Measurements from ENCODE around the gene ADAMTS18. TPM values are rescaled to one million over a fixed set of nuclear protein-coding genes. Genes with fewer than 3 reads are reported as not detected.

ADAMTS18 gene
- total and polyA plus RNA-seq, 2 of the 8 experiments (the other 6 are each of a cell fraction or from before 2014, with no cell fraction given), result 0.05 to 0.19 TPM

GRCh38 chr16:77364770-77365169 lies 70.1 kb downstream of the ADAMTS18 start:
- WGBS, 2 experiments (ENCODE audit: extremely low coverage in 1 of 2, insufficient coverage in 1 of 2, insufficient read length in 1 of 2, insufficient replicate concordance in 2 of 2, low coverage in 1 of 2, low lambda C conversion rate in 2 of 2, missing lambda C conversion rate in 1 of 2), result 71% methylated on average over 6 of the region's 6 CpGs; no CpG with 5 or more reads in 1 of the 2 experiments
- CTCF ChIA-PET (ENCODE audit: partially characterized antibody), result interaction anchor here (3.2 kb wide), 1 partner anchor 12 kb away, joined by 10 read pairs; no protein-coding TSS in a partner anchor
- H4K20me1 ChIP-seq (replicated peaks in 1 of 2; ENCODE audit: control insufficient read depth in 1 of 2, insufficient read depth in 2 of 2, low read length in 2 of 2), result no peaks in the 10 kb centered on the region
- H3K4ac ChIP-seq (replicated peaks; ENCODE audit: insufficient read length, low read depth, low read length), result no peak overlapping the region
- no peak overlapping the region for H2BK12ac ChIP-seq (ENCODE audit: low read depth, low read length)
- H2BK120ac ChIP-seq (replicated peaks; ENCODE audit: low read depth, low read length), result no peak overlapping the region
- H2BK15ac ChIP-seq (ENCODE audit: low read length), result no peak overlapping the region
- H2BK20ac ChIP-seq (ENCODE audit: low read length), result no peak overlapping the region
- no peaks in the 10 kb centered on the region for H3K9me3 ChIP-seq (ENCODE audit: insufficient read depth in 2 of 2, low read depth in 1 of 2, low read length in 1 of 2)
- no peak overlapping the region for H3K9ac ChIP-seq (replicated peaks in 1 of 4; ENCODE audit: extremely low read depth in 1 of 4, low read depth in 3 of 4, low read length in 3 of 4)
- no peaks in the 10 kb centered on the region for H3K79me1 ChIP-seq (ENCODE audit: low read depth, low read length)
- no peak overlapping the region for H2AFZ ChIP-seq (ENCODE audit: low read length)
- H3K36me3 ChIP-seq (ENCODE audit: control insufficient read depth in 2 of 4, insufficient read depth in 4 of 4, low read length in 3 of 4), result no peaks in the 10 kb centered on the region
- no peak for TF ChIP-seq HDAC6 (IDR thresholded peaks at IDR 0.05; ENCODE audit: low read depth, low read length)
- no peak for TF ChIP-seq RNF2 (IDR thresholded peaks at IDR 0.05; ENCODE audit: borderline replicate concordance, low read depth, low read length, missing control alignments, poor library complexity, severe bottlenecking)
- no peak for TF ChIP-seq SP1 (IDR thresholded peaks at IDR 0.05; ENCODE audit: low read depth, low read length)
- no peak for TF ChIP-seq CBX5 (IDR thresholded peaks at IDR 0.05; ENCODE audit: low read depth, low read length)
- TF ChIP-seq RBBP5 (IDR thresholded peaks at IDR 0.05; ENCODE audit: borderline replicate concordance, low read depth, low read length), result no peak
- TF ChIP-seq TEAD4 (IDR thresholded peaks at IDR 0.05; ENCODE audit: low read depth, low read length), result no peak
- no peak for TF ChIP-seq KDM4A (IDR thresholded peaks at IDR 0.05; ENCODE audit: low read depth, low read length, severe bottlenecking)
- TF ChIP-seq SIN3A (conservative IDR thresholded peaks at IDR 0.05 in 1 of 2, IDR thresholded peaks at IDR 0.05 in 1 of 2; ENCODE audit: low read depth in 1 of 2, low read length in 2 of 2), result no peak
- TF ChIP-seq USF2 (IDR thresholded peaks at IDR 0.05; ENCODE audit: low read length), result no peak
- no peak for TF ChIP-seq TBP (IDR thresholded peaks at IDR 0.05; ENCODE audit: low read depth, low read length)
- TF ChIP-seq CHD1 (IDR thresholded peaks at IDR 0.05; ENCODE audit: low read depth, low read length), result no peak
- no peak for TF ChIP-seq RFX5 (IDR thresholded peaks at IDR 0.05; ENCODE audit: borderline replicate concordance, low read depth, low read length)
- no peaks in the 10 kb centered on the region; the same call in 1 of the 2 replicates for H3K23me2 ChIP-seq (ENCODE audit: low read depth, low read length)
- POLR2A ChIA-PET (ENCODE audit: partially characterized antibody), result no interaction called here
- no peaks in the 10 kb centered on the region for H3K79me2 ChIP-seq (ENCODE audit: control insufficient read depth in 1 of 2, insufficient read depth in 2 of 2, low read length in 2 of 2)
- H3K4me1 ChIP-seq (replicated peaks in 1 of 4; ENCODE audit: control insufficient read depth in 3 of 4, insufficient read depth in 4 of 4, low read length in 3 of 4), result no peaks in the 10 kb centered on the region
- DNase-seq (ENCODE audit: low read depth in 1 of 2, low spot score in 2 of 2) (no peak), FAIRE-seq (no peak)
- no peak overlapping the region for H2BK5ac ChIP-seq (ENCODE audit: low read depth, low read length)
- H3K18ac ChIP-seq (ENCODE audit: extremely low read depth, low read length), result no peak overlapping the region
- H3K27ac ChIP-seq (ENCODE audit: low read depth, low read length), result no peak overlapping the region
- no peak overlapping the region for H3K23ac ChIP-seq (ENCODE audit: insufficient read length)
- no peak overlapping the region for H4K91ac ChIP-seq (replicated peaks; ENCODE audit: insufficient read length, low read length)
- no peak overlapping the region for H3K14ac ChIP-seq (ENCODE audit: insufficient read length)
- H4K8ac ChIP-seq (ENCODE audit: extremely low read depth, insufficient read depth, low read length), result no peak overlapping the region
- no peak overlapping the region for H3K4me3 ChIP-seq (ENCODE audit: extremely low read depth in 1 of 4, insufficient read depth in 2 of 4, low read depth in 3 of 4, low read length in 4 of 4)
- H3K4me2 ChIP-seq (ENCODE audit: insufficient read depth in 1 of 2, low read depth in 2 of 2, low read length in 2 of 2), result no peak overlapping the region
- no peak overlapping the region for H2AK5ac ChIP-seq (ENCODE audit: low read depth, low read length)
- H3K27me3 ChIP-seq (replicated peaks in 1 of 4; ENCODE audit: control insufficient read depth in 3 of 4, extremely low read depth in 1 of 4, insufficient read depth in 3 of 4, low read length in 3 of 4), result no peaks in the 10 kb centered on the region
- no peak overlapping the region for H3K56ac ChIP-seq (replicated peaks; ENCODE audit: insufficient read length, low read depth, low read length)
- no peak overlapping the region for H4K5ac ChIP-seq (ENCODE audit: insufficient read length, low read depth, low read length)

Data from H1 (cell line).